HEK293T (cell line): ENCODE results near the gene KIAA0513.

Experiments used
- CTCF ChIA-PET: fragments of 350-600 bp; formaldehyde crosslinking; extraction: SDS; loops from one replicate; lab custom pipeline; 2021; ENCODE audit warnings: antibody characterized with exemption, inconsistent platforms; lab: Yijun Ruan, JAX
- POLR2A ChIA-PET: fragments of 350-600 bp; formaldehyde crosslinking; extraction: SDS; loops from one replicate; lab custom pipeline; 2020; ENCODE audit warnings: antibody characterized with exemption, inconsistent platforms; lab: Yijun Ruan, JAX
- DNase-seq: peaks from one replicate; pipeline ENCODE4 v3.0.0; 2012; ENCODE audit warnings: mixed read lengths; ENCODE audit errors: extremely low spot score
- ARNT ChIP-seq: fragments of 450-650 bp; IDR thresholded peaks from 2 replicates; pipeline ENCODE4 v1.6.1; 2017; ENCODE audit warnings: mild to moderate bottlenecking
- BHLHE40 ChIP-seq: fragments of 450-650 bp; IDR thresholded peaks from 2 replicates; pipeline ENCODE4 v1.6.1; 2016; ENCODE audit warnings: mild to moderate bottlenecking, moderate library complexity, borderline replicate concordance
- CTBP1 ChIP-seq: fragments of 450-650 bp; IDR thresholded peaks from 2 replicates; pipeline ENCODE4 v1.6.1; 2016; ENCODE audit warnings: borderline replicate concordance
- ELF4 ChIP-seq: fragments of 450-650 bp; IDR thresholded peaks from 2 replicates; pipeline ENCODE4 v1.6.1; 2017; ENCODE audit warnings: antibody characterized with exemption
- FOXA1 ChIP-seq: fragments of 450-650 bp; IDR thresholded peaks from 2 replicates; pipeline ENCODE4 v1.6.1; 2016; ENCODE audit warnings: mild to moderate bottlenecking
- FOXK2 ChIP-seq: fragments of 450-650 bp; IDR thresholded peaks from 2 replicates; pipeline ENCODE4 v1.6.1; 2016; ENCODE audit warnings: mild to moderate bottlenecking
- FOXM1 ChIP-seq: fragments of 450-650 bp; IDR thresholded peaks from 2 replicates; pipeline ENCODE4 v1.6.1; 2017; ENCODE audit warnings: mild to moderate bottlenecking, borderline replicate concordance
- HDGF ChIP-seq: fragments of 450-650 bp; IDR thresholded peaks from 2 replicates; pipeline ENCODE4 v1.6.1; 2017; ENCODE audit warnings: antibody characterized with exemption, borderline replicate concordance
- L3MBTL2 ChIP-seq: fragments of 450-650 bp; conservative IDR thresholded peaks from 2 replicates; pipeline ENCODE4 v1.6.1; 2016; ENCODE audit warnings: mild to moderate bottlenecking
- LEF1 ChIP-seq: fragments of 450-650 bp; IDR thresholded peaks from 2 replicates; pipeline ENCODE4 v1.6.1; 2017; ENCODE audit warnings: mild to moderate bottlenecking, borderline replicate concordance
- NFRKB ChIP-seq: fragments of 450-650 bp; IDR thresholded peaks from 2 replicates; pipeline ENCODE4 v1.6.1; 2016; ENCODE audit warnings: mild to moderate bottlenecking, moderate library complexity
- SP1 ChIP-seq: fragments of 450-650 bp; IDR thresholded peaks from 2 replicates; pipeline ENCODE4 v1.6.1; 2017
- SUZ12 ChIP-seq: fragments of 450-650 bp; IDR thresholded peaks from 2 replicates; pipeline ENCODE4 v1.6.1; 2016; ENCODE audit warnings: mild to moderate bottlenecking
- TARDBP ChIP-seq: fragments of 450-650 bp; IDR thresholded peaks from 2 replicates; pipeline ENCODE4 v1.6.1; 2016
- ZNF384 ChIP-seq: fragments of 450-650 bp; IDR thresholded peaks from 2 replicates; pipeline ENCODE4 v1.6.1; 2016
- TF ChIP-seq, protein P1 (sequence below): fragments of 450-650 bp; IDR thresholded peaks from 2 replicates; pipeline ENCODE4 v1.6.1; 2016

KIAA0513 gene

DNA sequence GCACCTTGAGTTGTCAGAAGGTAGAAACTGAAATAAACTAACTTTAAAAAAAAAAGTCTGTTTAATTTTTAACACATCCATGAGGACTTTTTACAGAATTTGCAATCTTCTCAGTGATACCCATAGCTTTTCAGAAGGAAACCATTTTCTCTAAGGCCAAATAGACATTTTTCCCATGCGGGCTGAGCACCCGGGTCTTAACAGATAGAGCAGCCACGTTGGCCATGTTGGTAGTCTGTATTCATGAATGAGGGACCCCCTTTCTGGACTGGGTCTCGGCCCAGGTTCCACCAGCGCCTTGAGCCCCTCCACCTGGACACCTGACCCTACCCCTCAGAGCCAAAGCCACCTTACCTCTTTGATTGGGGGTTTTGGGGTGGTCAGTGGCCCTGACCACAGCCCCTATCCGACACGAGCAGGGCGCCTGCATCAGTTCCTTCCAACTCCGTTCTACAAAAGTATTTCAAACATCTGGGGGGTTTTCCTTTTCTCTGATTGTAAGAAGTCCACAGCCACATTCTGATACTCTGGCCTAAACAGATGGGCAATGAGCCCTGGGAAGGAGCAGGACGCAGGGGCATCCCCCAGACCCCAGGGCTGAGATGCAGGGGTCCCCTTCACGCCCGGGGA lies 66.7 kb downstream of the KIAA0513 start:
- TF ChIP-seq BHLHE40: no peak
- TF ChIP-seq SP1: no peak
- CTCF ChIA-PET: no interaction called here
- DNase-seq: no peak
- POLR2A ChIA-PET: no interaction called here

DNA sequence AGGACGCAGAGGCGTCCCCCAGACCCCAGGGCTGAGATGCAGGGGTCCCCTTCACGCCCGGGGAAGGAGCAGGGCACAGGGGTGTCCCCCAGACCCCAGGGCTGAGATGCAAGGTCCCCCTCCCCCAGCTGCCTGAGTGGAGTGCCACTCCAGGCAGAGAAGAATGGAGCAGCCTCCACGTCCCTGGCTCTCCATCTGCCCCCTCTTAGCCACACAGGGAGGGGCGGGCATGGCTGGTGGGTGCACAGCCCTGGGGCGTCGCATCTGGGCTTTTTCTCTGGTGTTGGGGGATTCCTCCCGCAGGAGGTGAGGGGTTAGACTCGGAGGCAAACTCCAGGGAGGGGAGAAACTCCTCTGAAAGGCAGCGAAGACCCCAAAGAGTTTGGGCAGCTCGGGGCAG lies 67.2 kb downstream of the KIAA0513 start:
- POLR2A ChIA-PET: no interaction called here
- CTCF ChIA-PET: interaction anchor here (2.1 kb wide), 1 partner anchor 8 kb away, joined by 8 read pairs; no protein-coding TSS in a partner anchor
- TF ChIP-seq SUZ12 (no peak), LEF1 (no peak), CTBP1 (no peak), ZNF384 (no peak), BHLHE40 (no peak), FOXK2 (no peak), ELF4 (no peak), NFRKB (no peak), FOXM1 (no peak), TARDBP (no peak), HDGF (no peak), SP1 (no peak), L3MBTL2 (no peak), FOXA1 (no peak), ARNT (no peak)
- TF ChIP-seq, protein P1, sequence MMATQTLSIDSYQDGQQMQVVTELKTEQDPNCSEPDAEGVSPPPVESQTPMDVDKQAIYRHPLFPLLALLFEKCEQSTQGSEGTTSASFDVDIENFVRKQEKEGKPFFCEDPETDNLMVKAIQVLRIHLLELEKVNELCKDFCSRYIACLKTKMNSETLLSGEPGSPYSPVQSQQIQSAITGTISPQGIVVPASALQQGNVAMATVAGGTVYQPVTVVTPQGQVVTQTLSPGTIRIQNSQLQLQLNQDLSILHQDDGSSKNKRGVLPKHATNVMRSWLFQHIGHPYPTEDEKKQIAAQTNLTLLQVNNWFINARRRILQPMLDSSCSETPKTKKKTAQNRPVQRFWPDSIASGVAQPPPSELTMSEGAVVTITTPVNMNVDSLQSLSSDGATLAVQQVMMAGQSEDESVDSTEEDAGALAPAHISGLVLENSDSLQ: no peak
- no peak for DNase-seq

DNA sequence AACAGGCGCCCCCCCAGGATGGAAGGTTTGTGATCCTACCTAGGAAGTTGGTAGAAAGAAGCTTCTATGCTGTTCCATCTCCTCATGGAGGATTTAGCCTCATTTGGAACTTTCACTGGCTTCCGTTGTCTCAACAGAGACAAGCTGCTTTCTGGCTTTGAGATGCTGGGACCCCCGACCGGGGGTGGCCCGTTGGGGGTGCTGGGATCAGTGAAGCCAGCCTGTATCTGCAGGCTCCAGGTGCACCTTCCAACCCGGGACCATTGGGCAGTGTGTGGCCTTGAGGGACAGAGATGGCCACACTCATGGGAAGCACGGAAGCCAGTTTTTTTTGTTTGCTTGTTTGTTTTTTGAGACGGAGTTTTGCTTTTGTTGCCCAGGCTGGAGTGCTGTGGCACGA lies 69.3 kb downstream of the KIAA0513 start:
- ChIA-PET CTCF (interaction anchor here (0.7 to 2.1 kb wide), 2 partner anchors 10 to 18 kb away, joined by 4 to 8 read pairs; no protein-coding TSS in a partner anchor), POLR2A (no interaction called here)
- no peak for DNase-seq
- TF ChIP-seq FOXM1: no peak
- no peak for TF ChIP-seq CTBP1
- no peak for TF ChIP-seq FOXK2
- TF ChIP-seq HDGF: no peak
- no peak for TF ChIP-seq BHLHE40
- no peak for TF ChIP-seq L3MBTL2
- TF ChIP-seq NFRKB: no peak
- no peak for TF ChIP-seq TARDBP
- TF ChIP-seq ARNT: no peak

DNA sequence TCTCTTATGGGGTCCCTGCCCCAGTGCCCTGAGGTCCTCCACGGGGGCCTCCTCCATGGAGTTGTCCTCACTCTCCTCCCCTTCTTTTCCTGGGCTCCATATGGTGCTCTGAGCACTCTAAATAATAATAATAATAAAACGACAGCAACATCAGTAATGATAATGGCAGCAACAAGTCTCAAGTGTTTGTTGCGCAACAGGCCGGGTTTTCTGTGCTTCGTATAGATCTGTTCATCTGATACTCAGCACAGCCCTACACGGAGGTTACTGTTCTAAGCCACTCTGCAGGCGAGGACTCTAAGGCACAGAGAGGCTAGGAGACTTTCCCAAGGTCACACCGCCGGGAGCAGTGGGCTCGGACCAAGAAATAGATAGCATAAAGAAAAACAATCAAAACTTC lies 71.0 kb downstream of the KIAA0513 start:
- POLR2A ChIA-PET: no interaction called here
- no peak for TF ChIP-seq ZNF384
- TF ChIP-seq FOXA1: no peak
- TF ChIP-seq FOXM1: no peak
- no peak for TF ChIP-seq TARDBP
- TF ChIP-seq ARNT: no peak
- TF ChIP-seq CTBP1: no peak
- TF ChIP-seq FOXK2: no peak
- no peak for DNase-seq
- CTCF ChIA-PET: no interaction called here

DNA sequence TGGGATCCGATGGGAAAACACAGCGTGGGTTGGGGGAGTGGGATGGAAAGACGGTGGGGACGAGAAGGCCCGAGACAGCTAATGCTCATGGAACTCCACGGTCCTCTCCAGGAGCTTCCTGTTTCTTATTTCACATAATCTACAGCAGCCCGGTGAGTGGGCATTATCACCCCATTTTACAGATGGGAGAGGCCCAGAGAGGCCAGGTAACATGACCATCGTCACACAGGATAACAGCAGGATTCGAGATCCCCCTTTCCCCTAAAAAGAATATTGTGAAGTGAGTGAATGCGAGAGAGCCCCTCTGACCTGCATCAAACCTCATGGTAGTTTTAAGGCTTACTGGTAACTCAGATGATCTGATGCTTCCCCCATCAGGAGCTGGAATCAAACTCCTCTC lies 72.7 kb downstream of the KIAA0513 start:
- ChIA-PET POLR2A (no interaction called here), CTCF (no interaction called here)
- TF ChIP-seq HDGF (no peak), CTBP1 (no peak), ZNF384 (no peak), L3MBTL2 (no peak), SP1 (no peak), BHLHE40 (no peak), FOXM1 (no peak), NFRKB (no peak), ARNT (no peak), ELF4 (no peak), FOXA1 (no peak), FOXK2 (no peak), TARDBP (no peak), SUZ12 (no peak), LEF1 (no peak)
- TF ChIP-seq, protein P1: no peak
- DNase-seq: no peak

DNA sequence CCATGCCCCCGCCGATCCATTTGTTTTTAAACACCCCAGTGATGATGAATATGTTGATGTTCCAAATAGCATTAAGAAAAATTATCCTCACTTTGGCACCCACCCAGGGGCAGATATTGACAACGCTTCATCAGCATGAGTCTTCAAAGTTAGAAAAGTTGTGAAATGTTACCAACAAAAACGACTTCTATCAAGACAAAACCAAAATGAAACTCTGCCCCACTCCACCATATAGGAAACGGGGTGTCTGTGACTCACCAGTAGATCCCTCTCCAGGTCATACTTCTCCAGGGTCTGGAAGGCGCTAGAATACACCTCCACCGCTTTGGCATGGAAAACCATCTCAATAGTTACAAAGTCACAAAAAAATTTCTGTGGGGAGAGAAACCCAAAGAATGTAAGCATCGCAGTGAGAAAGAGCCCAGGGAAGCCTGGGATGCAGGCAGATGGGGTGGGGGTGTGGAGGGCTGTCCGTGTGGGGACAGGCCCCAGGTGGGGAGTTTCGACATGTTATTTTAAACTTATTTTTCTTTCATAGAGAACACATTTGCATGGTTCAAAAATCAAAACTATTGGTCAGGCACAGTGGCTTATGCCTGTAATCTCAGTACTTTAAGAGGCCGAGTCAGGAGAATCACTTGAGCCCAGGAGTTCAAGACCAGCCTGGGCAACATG lies 74.5 kb downstream of the KIAA0513 start:
- no peak for TF ChIP-seq ELF4
- TF ChIP-seq ARNT: no peak
- no peak for TF ChIP-seq SUZ12
- TF ChIP-seq, protein P1: no peak
- TF ChIP-seq L3MBTL2: no peak
- ChIA-PET CTCF (no interaction called here), POLR2A (no interaction called here)
- DNase-seq: no peak
